ENCODE data around the gene LRP3.

Gene LRP3

DNA sequence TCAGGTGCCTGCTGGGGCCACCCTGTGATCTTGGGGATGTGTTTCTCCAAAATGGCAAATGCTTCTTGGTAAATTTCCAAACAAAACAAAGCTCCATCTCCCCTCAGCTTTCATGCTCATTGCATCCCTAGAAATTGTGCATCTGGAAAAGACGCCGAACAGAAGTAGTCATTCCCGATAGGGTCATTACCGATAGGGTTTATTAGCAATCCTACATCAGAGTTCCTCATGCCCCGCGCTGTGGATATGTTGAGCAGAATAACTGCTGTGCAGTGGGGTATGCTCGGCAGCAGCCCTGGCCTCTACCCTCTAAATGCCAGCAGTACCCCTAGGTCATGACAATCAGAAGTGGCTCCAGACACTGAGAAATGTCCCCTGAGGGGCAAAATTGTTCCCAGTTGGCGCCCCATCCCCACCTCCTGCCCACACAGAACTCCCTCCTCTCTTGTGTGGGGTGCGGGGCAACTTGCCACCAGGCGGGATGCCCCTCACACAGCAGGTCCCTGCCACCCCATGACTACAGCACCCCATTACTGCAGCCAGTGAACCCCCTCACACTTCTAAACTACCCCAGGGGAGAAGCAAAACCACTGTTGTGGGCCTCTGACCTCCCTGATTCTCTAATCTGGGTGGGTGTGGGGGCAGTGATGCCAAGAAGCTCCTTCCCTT is 44.5 kb downstream of the LRP3 start:
- no peak for TF ChIP-seq CREB1 (IDR thresholded peaks at IDR 0.05; ENCODE audit: low read depth)
- no peak for TF ChIP-seq CEBPB (IDR thresholded peaks at IDR 0.05)
- TF ChIP-seq, protein P1, sequence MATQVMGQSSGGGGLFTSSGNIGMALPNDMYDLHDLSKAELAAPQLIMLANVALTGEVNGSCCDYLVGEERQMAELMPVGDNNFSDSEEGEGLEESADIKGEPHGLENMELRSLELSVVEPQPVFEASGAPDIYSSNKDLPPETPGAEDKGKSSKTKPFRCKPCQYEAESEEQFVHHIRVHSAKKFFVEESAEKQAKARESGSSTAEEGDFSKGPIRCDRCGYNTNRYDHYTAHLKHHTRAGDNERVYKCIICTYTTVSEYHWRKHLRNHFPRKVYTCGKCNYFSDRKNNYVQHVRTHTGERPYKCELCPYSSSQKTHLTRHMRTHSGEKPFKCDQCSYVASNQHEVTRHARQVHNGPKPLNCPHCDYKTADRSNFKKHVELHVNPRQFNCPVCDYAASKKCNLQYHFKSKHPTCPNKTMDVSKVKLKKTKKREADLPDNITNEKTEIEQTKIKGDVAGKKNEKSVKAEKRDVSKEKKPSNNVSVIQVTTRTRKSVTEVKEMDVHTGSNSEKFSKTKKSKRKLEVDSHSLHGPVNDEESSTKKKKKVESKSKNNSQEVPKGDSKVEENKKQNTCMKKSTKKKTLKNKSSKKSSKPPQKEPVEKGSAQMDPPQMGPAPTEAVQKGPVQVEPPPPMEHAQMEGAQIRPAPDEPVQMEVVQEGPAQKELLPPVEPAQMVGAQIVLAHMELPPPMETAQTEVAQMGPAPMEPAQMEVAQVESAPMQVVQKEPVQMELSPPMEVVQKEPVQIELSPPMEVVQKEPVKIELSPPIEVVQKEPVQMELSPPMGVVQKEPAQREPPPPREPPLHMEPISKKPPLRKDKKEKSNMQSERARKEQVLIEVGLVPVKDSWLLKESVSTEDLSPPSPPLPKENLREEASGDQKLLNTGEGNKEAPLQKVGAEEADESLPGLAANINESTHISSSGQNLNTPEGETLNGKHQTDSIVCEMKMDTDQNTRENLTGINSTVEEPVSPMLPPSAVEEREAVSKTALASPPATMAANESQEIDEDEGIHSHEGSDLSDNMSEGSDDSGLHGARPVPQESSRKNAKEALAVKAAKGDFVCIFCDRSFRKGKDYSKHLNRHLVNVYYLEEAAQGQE (IDR thresholded peaks at IDR 0.05; ENCODE audit: low read depth), result no peak
- TF ChIP-seq, protein P2, sequence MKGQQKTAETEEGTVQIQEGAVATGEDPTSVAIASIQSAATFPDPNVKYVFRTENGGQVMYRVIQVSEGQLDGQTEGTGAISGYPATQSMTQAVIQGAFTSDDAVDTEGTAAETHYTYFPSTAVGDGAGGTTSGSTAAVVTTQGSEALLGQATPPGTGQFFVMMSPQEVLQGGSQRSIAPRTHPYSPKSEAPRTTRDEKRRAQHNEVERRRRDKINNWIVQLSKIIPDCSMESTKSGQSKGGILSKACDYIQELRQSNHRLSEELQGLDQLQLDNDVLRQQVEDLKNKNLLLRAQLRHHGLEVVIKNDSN (IDR thresholded peaks at IDR 0.05), result no peak
- no peak for TF ChIP-seq ZBTB7A (IDR thresholded peaks at IDR 0.05; ENCODE audit: low read depth)
- no peak for TF ChIP-seq NFIC (IDR thresholded peaks at IDR 0.05)
- TF ChIP-seq RAD21 (IDR thresholded peaks at IDR 0.05; ENCODE audit: low read depth), result no peak
- TF ChIP-seq, protein P3, sequence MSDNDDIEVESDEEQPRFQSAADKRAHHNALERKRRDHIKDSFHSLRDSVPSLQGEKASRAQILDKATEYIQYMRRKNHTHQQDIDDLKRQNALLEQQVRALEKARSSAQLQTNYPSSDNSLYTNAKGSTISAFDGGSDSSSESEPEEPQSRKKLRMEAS (IDR thresholded peaks at IDR 0.05), result no peak
- TF ChIP-seq TAF1 (IDR thresholded peaks at IDR 0.05; ENCODE audit: low read depth), result no peak
- TF ChIP-seq EP300 (IDR thresholded peaks at IDR 0.05; ENCODE audit: borderline replicate concordance), result no peak
- no peak for TF ChIP-seq FOXM1 (IDR thresholded peaks at IDR 0.05; ENCODE audit: borderline replicate concordance, low read depth)
- no peak for TF ChIP-seq TCF12 (IDR thresholded peaks at IDR 0.05; ENCODE audit: low read depth)
- TF ChIP-seq EGR1 (IDR thresholded peaks at IDR 0.05), result no peak
- no peak for TF ChIP-seq TEAD4 (IDR thresholded peaks at IDR 0.05)
- no peak for TF ChIP-seq YY1 (IDR thresholded peaks at IDR 0.05; ENCODE audit: low read depth)

DNA sequence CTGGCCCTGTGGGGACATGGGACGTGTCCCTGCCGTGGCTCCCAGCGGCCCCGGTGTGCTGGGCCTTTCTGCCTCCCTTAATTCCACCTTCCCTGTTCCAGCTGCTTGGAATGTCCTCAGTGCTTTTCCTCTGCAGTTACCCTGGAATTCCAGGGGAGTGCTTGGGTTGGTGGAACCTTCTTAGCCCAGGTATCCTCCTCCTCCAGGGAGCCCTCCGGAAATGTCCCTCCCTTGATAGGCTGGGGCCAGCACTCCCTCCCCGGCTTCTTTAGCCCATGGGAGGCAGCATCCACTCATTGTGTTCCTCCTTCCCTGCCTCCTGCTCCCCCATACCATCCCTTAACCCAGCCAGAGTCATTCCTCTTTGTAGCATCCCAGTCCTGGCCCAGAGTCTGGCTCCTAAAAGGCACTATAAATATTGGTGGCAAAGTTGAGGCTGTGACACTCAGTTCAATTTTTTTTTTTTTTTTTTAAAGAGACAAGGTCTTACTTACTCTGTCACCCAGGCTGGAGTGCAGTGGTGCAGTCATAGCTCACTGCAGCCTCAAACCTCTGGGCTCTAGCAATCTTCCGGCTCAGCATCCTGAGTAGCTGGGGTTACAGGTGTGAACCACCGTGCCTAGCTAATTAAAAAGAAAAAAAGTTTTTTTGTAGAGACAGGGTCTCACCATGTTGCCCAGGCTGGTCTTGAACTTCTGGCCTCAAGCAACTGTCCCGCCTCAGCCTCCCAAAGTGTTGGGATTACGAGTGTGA is 45.3 kb downstream of the LRP3 start:
- no peak for TF ChIP-seq ZBTB7A (IDR thresholded peaks at IDR 0.05; ENCODE audit: low read depth)
- TF ChIP-seq, protein P3 (IDR thresholded peaks at IDR 0.05), result no peak
- no peak for TF ChIP-seq CEBPB (IDR thresholded peaks at IDR 0.05)
- TF ChIP-seq TEAD4 (IDR thresholded peaks at IDR 0.05), result no peak
- TF ChIP-seq CREB1 (IDR thresholded peaks at IDR 0.05; ENCODE audit: low read depth), result no peak
- TF ChIP-seq RAD21 (IDR thresholded peaks at IDR 0.05; ENCODE audit: low read depth), result no peak
- TF ChIP-seq, protein P1 (IDR thresholded peaks at IDR 0.05; ENCODE audit: low read depth), result no peak
- no peak for TF ChIP-seq FOXM1 (IDR thresholded peaks at IDR 0.05; ENCODE audit: borderline replicate concordance, low read depth)

DNA sequence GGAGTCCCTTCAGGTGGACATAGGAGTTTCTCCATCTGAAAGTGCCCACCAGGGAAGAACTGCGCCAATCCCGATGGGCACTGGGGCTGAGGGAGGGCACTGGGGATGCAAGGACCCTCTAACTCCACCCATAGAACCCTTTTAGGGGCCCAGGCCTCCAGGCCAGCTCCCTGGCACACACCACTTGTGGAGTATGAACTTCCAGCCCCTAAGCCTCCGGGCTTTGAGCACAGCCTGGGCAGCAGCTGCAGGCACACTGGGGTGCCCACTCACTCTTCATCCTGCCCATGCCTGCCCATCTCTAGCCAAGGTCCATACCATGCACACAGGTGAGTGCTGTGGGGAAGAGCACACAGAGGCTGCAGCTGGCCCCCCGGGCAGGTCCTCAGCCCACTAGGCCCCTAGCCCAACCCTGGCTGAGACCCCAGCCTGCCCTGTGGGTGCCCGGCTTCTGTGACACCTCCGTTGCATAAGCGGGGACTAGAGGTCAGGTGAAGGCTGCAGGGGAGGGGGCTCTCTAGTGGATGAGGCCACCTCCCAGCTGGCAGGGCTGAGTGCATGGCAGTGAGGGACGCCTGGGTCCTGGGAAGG is 46.1 kb downstream of the LRP3 start:
- no peak for TF ChIP-seq FOXM1 (IDR thresholded peaks at IDR 0.05; ENCODE audit: borderline replicate concordance, low read depth)

DNA sequence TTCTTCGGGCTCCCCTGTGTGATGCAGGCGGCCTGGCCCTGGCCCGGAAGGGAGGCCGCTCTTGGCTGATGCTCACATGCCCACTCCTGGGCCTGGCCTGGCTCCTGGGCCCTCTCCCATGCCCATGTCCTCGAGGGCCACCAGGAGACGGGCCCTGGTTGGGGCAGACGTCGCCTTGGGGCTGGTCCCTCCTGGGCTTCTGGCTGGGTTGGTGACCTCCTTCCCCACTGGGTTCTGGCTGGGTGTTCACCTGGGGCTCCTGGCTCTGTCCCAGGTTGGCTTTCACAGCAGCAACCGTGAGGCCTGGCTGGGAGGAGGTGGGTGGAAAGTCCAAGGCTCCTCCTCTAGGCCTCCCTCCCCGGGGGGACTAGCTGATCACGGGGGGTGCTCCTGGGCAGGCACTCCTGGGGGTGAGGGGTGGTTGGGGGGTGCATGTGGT is 47.0 kb downstream of the LRP3 start:
- TF ChIP-seq EGR1 (IDR thresholded peaks at IDR 0.05) (no peak), NFIC (IDR thresholded peaks at IDR 0.05) (no peak), TCF12 (IDR thresholded peaks at IDR 0.05; ENCODE audit: low read depth) (no peak), EP300 (IDR thresholded peaks at IDR 0.05; ENCODE audit: borderline replicate concordance) (no peak)
- TF ChIP-seq, protein P3 (IDR thresholded peaks at IDR 0.05), result no peak

DNA sequence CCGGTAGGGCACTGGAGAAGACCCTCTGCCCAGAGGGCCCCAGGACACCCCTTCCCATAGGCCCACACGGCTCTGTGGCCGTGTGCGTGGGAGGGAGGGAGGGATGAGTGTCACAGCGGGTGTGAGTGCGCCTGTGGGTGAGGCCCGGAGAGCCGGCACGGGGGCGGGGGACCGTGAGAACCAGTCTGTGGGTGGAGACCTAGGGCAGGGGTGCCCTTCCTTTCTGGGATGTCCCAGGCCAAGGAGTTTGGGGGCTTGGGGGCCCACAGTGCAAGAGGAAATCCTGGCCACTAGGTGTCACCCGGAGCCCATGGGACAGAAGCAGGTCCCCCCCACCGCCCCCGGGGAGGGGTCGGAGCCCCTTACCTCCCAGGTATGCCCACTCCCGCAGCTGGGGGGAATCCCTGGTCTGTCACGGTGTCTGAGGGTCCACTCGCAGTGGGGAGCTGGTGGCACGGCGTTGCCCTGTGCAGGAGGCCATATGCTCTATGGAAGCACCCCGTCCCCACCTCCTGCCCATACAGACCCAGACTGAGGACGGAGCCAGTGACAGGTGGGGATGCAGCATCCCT is 47.5 kb downstream of the LRP3 start:
- TF ChIP-seq EGR1 (IDR thresholded peaks at IDR 0.05) (peak; percentile 89), EP300 (IDR thresholded peaks at IDR 0.05; ENCODE audit: borderline replicate concordance) (no peak), CREB1 (IDR thresholded peaks at IDR 0.05; ENCODE audit: low read depth) (no peak), RAD21 (IDR thresholded peaks at IDR 0.05; ENCODE audit: low read depth) (peak; percentile 77), YY1 (IDR thresholded peaks at IDR 0.05; ENCODE audit: low read depth) (no peak), ZBTB7A (IDR thresholded peaks at IDR 0.05; ENCODE audit: low read depth) (peak; percentile 86), TAF1 (IDR thresholded peaks at IDR 0.05; ENCODE audit: low read depth) (no peak), TEAD4 (IDR thresholded peaks at IDR 0.05) (no peak)
- TF ChIP-seq, protein P2 (IDR thresholded peaks at IDR 0.05), result no peak
- TF ChIP-seq, protein P1 (IDR thresholded peaks at IDR 0.05; ENCODE audit: low read depth), result no peak
- TF ChIP-seq, protein P3 (IDR thresholded peaks at IDR 0.05), result no peak

All from Ishikawa (cell line).